ENCODE results near the gene CD101.

CD101 gene

GRCh38 chr1:117030271-117030877 lies 28.8 kb downstream of the CD101 start:
- H3K4me3 ChIP-seq (ENCODE audit: control insufficient read depth, low read depth, low read length) = no peak overlapping the region
- no peak for TF ChIP-seq CTCF (conservative IDR thresholded peaks at IDR 0.05; ENCODE audit: control insufficient read depth, insufficient read depth, low read depth, low read length)
- no peak for DNase-seq (ENCODE audit: low read depth)

GRCh38 chr1:117032266-117032665 lies 30.7 kb downstream of the CD101 start:
- H3K4me3 ChIP-seq (ENCODE audit: control insufficient read depth, low read depth, low read length) = no peak overlapping the region
- DNase-seq (ENCODE audit: low read depth) = no peak
- TF ChIP-seq CTCF (conservative IDR thresholded peaks at IDR 0.05; ENCODE audit: control insufficient read depth, insufficient read depth, low read depth, low read length) = no peak

- no peak for DNase-seq (ENCODE audit: low read depth)
- TF ChIP-seq CTCF (conservative IDR thresholded peaks at IDR 0.05; ENCODE audit: control insufficient read depth, insufficient read depth, low read depth, low read length) = no peak
- H3K4me3 ChIP-seq (ENCODE audit: control insufficient read depth, low read depth, low read length) = no peak overlapping the region
These were observed 31.4 kb downstream of the CD101 start for GRCh38 chr1:117032681-117033539.

GRCh38 chr1:117033772-117034171 lies 32.2 kb downstream of the CD101 start:
- TF ChIP-seq CTCF (conservative IDR thresholded peaks at IDR 0.05; ENCODE audit: control insufficient read depth, insufficient read depth, low read depth, low read length) = no peak
- no peak for DNase-seq (ENCODE audit: low read depth)
- no peak overlapping the region for H3K4me3 ChIP-seq (ENCODE audit: control insufficient read depth, low read depth, low read length)

GRCh38 chr1:117034791-117035290 lies 33.3 kb downstream of the CD101 start:
- no peak overlapping the region for H3K4me3 ChIP-seq (ENCODE audit: control insufficient read depth, low read depth, low read length)
- TF ChIP-seq CTCF (conservative IDR thresholded peaks at IDR 0.05; ENCODE audit: control insufficient read depth, insufficient read depth, low read depth, low read length) = no peak
- no peak for DNase-seq (ENCODE audit: low read depth)

GRCh38 chr1:117036018-117036461 lies 34.5 kb downstream of the CD101 start:
- TF ChIP-seq CTCF (conservative IDR thresholded peaks at IDR 0.05; ENCODE audit: control insufficient read depth, insufficient read depth, low read depth, low read length) = no peak

More at GRCh38 chr1:117036018-117036461, 34.5 kb downstream of the CD101 start:
- no peak overlapping the region for H3K4me3 ChIP-seq (ENCODE audit: control insufficient read depth, low read depth, low read length)
- DNase-seq (ENCODE audit: low read depth) = peak; percentile 33

Measured in fibroblast of mammary gland (primary cell).